Endothelial cell of hepatic sinusoid (primary cell): ENCODE measurements around the gene IQCH.

Source experiments
- in situ Hi-C: cut with HindIII; loops from 2 replicates; pipeline ENCODE4 v1.10.0; 2017; ENCODE audit warnings: low sequenced_read_pairs

Gene IQCH

GRCh38 chr15:67479781-67480505 is 225.4 kb downstream of the IQCH start:
- in situ Hi-C loops: no loop called here

DNA sequence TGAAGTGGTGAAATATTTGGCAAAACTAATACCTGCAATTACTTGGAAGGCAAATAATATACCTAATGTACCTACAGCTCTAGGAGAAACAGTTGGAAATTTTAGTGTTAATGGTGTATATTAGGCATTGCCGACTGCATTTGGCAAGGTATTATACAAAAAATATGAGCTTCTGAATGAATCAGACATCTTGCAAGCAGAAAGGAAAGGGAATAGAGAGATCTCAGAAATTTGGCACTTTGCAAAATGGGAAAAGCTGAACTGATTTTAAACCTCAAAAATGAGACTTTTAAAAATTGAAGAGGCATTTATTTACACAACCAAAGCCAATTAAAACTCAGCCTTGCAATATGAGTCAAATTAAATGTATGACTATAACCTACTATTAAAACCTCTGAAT is 226.2 kb downstream of the IQCH start:
- in situ Hi-C loops: no loop called here

- in situ Hi-C loops: no loop called here
These were observed 227.1 kb downstream of the IQCH start for GRCh38 chr15:67481680-67482079.

DNA sequence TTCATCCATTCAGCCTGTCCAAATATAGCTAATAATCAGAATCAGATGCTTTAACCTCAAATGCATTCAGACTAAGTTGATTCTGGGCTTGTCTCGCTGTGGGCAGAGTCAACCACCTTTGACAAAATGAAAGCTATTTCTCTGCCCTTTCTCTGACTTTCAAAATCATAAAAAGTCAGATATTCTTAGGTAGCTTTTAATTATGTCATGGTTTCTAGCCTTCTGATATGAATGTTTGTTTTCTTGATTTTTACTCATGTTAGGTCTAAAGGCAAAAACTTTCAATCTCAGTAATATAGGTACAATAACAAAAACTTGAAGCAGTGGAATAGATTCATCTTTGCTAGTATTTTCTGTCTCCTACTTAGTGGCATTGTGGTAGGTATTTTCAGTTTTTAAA is 241.0 kb downstream of the IQCH start:
- in situ Hi-C loops: no loop called here

GRCh38 chr15:67501177-67501835 is 246.7 kb downstream of the IQCH start:
- in situ Hi-C loops: no loop called here

- in situ Hi-C loops: no loop called here
These were observed 247.4 kb downstream of the IQCH start for GRCh38 chr15:67501836-67502461.

- in situ Hi-C loops: no loop called here
These were observed 249.5 kb downstream of the IQCH start for GRCh38 chr15:67504056-67504455.

GRCh38 chr15:67504796-67505195 is 250.2 kb downstream of the IQCH start:
- in situ Hi-C loops: no loop called here

DNA sequence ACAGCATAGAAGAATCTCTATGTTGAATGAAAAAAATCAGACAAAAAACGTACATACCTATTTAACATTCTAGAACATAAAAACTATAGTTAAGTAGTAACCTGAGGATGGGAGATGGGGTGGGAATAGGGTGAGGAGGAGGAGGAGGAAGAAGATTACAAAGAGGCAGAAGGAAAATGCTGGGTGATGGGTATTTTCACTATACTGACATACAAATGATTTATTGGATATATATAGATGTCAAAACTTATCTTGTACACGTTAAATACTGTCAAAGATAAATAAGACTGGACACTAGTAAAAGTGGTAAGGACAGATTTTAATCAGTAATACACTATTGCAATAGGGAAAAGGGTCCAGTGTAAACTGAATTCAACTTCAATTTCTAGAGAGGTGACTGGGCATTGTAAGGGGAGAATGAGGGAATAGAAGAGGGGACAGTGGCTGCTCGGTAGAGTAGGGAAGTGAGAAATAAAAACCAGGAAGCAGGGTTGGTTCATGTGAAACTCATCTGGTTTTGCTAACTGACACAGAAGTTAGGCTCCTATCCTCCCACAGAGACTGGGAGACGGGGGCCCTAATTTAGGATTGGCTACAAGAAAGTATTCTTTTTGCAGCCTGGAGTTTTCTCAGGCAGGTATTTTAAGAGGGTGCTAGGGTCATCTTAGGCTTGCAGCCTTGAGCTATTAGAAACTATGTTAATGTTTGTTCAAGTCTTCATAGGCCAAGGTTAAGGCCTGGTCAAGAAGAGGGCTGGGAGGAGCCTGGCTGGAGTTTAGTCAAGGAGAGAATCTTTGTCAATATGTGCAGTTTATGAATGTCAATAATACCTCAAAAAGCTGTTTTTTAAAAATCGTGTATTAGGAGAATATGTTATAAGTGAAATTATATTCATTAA is 251.3 kb downstream of the IQCH start:
- in situ Hi-C loops: no loop called here

DNA sequence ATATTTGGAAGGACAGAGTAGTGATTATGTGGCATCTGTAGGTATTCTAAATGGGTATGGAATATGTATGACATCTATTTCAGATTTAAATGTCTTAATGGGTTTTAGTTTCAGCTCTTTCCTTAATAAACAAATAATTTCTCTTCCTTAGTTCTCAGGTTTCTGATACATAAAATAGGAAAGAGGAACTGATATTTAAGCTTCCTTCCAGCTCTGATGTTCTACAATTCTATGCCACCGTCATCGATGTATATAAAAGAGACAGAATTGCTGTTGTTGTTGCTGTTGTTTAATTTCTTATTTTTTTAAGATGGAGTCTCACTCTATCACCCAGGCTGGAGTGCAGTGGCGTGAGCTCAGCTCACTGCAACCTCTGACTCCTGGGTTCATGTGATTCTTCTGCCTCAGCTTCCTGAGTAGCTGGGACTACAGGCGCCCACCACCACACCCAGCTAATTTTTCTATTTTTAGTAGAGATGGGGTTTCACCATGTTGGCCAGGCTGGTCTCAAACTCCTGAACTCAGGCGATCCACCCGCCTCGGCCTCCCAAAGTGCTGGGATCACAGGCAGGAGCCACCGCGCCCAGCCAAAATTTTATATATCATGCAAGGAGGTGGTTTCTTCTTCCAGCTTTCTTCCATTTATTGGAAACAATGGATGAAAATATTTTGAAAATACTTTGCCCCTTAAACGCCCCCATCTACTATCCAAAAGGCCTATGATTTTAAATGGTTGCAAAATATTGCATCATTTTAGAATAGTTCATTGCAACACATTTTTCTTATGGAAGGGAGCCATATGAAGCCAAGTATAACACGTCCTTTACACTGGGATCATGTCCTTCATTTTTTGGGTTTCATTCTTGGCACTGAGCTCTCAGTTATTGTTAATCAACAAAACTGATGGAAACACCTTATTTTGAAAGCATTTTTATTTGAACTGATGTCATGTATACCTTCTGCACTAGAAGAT is 252.5 kb downstream of the IQCH start:
- in situ Hi-C loops: no loop called here

DNA sequence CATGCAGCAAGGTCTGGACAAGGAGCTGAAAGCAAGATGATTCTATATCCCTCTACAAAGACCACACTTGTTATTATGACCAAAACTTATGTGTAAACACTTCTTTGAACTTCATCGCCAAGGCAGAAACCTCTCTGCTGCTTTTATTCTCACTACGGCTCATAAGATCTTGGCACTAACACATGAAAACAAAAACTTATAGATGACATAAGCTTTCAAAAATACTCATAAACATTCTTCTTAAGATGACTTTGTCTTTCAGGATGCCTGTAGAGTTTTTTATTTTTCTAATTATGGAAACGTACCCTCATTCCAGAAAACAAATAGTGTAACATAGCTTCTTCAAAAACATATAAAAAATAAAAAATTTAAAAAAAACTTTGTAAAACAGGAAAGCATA is 253.8 kb downstream of the IQCH start:
- in situ Hi-C loops: no loop called here

GRCh38 chr15:67509918-67510317 is 255.3 kb downstream of the IQCH start:
- in situ Hi-C loops: no loop called here

GRCh38 chr15:67510597-67511190 is 256.1 kb downstream of the IQCH start:
- in situ Hi-C loops: no loop called here

DNA sequence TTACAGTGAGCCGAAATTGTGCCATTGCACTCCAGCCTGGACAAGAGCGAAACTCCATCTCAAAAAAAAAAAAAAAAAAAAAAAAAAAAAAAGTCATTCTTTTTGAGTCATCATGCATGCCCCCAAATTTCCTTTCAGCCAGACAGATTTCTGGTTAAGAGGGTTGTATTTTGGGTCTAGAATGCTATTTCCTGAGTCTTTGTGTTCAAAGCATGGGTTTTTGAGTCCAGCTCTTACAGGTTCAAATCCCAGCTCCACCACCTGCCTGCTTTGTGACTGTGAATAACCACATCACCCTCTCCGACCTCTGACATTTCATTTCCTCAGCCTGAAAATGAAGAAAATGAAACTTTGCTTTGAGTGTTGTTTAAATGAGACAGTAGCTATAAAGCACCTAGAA is 257.0 kb downstream of the IQCH start:
- in situ Hi-C loops: no loop called here

GRCh38 chr15:67512140-67512539 is 257.6 kb downstream of the IQCH start:
- in situ Hi-C loops: no loop called here

GRCh38 chr15:67512933-67513714 is 258.5 kb downstream of the IQCH start:
- in situ Hi-C loops: no loop called here

DNA sequence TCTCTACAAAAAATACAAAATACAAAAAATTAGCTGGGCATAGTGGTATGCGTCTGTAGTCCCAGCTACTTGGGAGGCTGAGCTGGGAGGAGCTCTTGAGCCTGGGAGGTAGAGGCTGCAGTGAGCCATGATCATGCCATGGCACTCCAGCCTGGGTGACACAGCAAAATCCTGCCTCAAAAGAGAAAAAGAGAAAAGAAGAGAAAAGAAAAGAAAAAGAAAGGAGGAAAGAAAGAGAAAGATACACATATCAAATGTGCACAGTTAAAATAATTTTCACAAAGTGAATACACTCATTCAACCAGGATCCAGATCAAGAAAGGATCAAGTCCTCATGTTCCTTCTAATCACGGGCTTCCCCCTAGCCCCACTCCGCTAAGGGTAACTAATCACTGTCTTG is 260.5 kb downstream of the IQCH start:
- in situ Hi-C loops: no loop called here

DNA sequence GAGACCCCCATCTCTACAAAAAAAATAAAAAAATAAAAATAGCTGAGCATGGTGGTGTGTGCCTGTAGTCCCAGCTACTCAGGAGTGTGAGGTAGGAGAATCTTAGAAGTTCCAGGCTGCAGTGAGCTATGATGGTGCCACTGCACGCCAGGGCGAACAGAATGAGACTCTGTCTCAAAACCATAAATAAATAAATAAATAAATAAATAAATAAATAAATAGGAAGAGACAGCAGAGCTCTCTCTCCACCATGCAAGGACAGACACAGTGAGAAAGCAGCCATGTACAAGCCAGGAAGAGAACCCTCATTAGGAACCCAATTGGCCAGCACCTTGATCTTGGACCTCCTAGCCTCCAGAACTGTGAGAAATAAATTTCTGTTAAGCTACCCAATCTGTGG is 261.0 kb downstream of the IQCH start:
- in situ Hi-C loops: no loop called here
